Gastrocnemius medialis (tissue), 4 donors: ENCODE results near the gene LMO7.

Experiments used
- CTCF ChIP-seq, 5 experiments: fragments of 450-650 bp in 3 of 5; fragments of 200-600 bp in 2 of 5; sonication (generic) in 2 of 5; IDR thresholded peaks in 4 of 5; conservative IDR thresholded peaks in 1 of 5; 1 replicate in 4 of 5; 2 replicates in 1 of 5; pipeline ENCODE4 v1.5.1; 2016 to 2019; ENCODE audit warnings: antibody characterized with exemption in 5 of 5, mild to moderate bottlenecking in 3 of 5, moderate library complexity in 3 of 5
- POLR2A ChIP-seq, 2 donors: fragments of 450-650 bp; IDR thresholded peaks; one replicate each; pipeline ENCODE4 v1.6.1; 2017; ENCODE audit warnings: antibody characterized with exemption in 2 of 2, mild to moderate bottlenecking in 2 of 2, moderate library complexity in 2 of 2

- TF ChIP-seq CTCF (IDR thresholded peaks at IDR 0.05 in 4 of 5, conservative IDR thresholded peaks at IDR 0.05 in 1 of 5): no peak
- TF ChIP-seq POLR2A (IDR thresholded peaks at IDR 0.05): no peak
These were observed 109.3 kb downstream of the LMO7 start for GRCh38 chr13:75745387-75745786.
